Measurements from ENCODE around the gene LIPJ.
A peak's percentile ranks its signal among the peaks of the same experiment; 100 is the strongest.

The LIPJ gene

GRCh38 chr10:88557256-88557655 is 29.3 kb upstream of the LIPJ start:
- TF ChIP-seq CTCF (IDR thresholded peaks at IDR 0.05; ENCODE audit: extremely low read depth, insufficient read depth, missing control alignments) = no peak
- in situ Hi-C loops (cut with MboI; ENCODE audit: low pct_unique_long_range_greater_than_20kb, low sequenced_read_pairs, unreplicated experiment) = loop anchor here (25.0 kb wide), 2 partner anchors 255 to 895 kb away; partner anchors contain the start of genes LIPM and PAPSS2
- DNase-seq (ENCODE audit: low spot score) = no peak

GRCh38 chr10:88557658-88558057 is 28.9 kb upstream of the LIPJ start:
- DNase-seq (ENCODE audit: low spot score) = no peak
- no peak for TF ChIP-seq CTCF (IDR thresholded peaks at IDR 0.05; ENCODE audit: extremely low read depth, insufficient read depth, missing control alignments)
- in situ Hi-C loops (cut with MboI; ENCODE audit: low pct_unique_long_range_greater_than_20kb, low sequenced_read_pairs, unreplicated experiment) = loop anchor here (25.0 kb wide), 2 partner anchors 255 to 895 kb away; partner anchors contain the start of genes LIPM and PAPSS2

- no peak for DNase-seq (ENCODE audit: low spot score)
- in situ Hi-C loops (cut with MboI; ENCODE audit: low pct_unique_long_range_greater_than_20kb, low sequenced_read_pairs, unreplicated experiment) = loop anchor here (10.0 to 25.0 kb wide), 3 partner anchors 250 to 900 kb away; partner anchors contain the start of genes LIPM and PAPSS2
- no peak for TF ChIP-seq CTCF (IDR thresholded peaks at IDR 0.05; ENCODE audit: extremely low read depth, insufficient read depth, missing control alignments)
Measured at GRCh38 chr10:88562152-88562551, 24.4 kb upstream of the LIPJ start.

- in situ Hi-C loops (cut with MboI; ENCODE audit: low pct_unique_long_range_greater_than_20kb, low sequenced_read_pairs, unreplicated experiment) = loop anchor here (10.0 to 25.0 kb wide), 3 partner anchors 247 to 903 kb away; partner anchors contain the start of genes LIPM and PAPSS2
- peak; percentile 23 for DNase-seq (ENCODE audit: low spot score)
- peak; percentile 48 for TF ChIP-seq CTCF (IDR thresholded peaks at IDR 0.05; ENCODE audit: extremely low read depth, insufficient read depth, missing control alignments)
Measured at GRCh38 chr10:88565072-88565471, 21.5 kb upstream of the LIPJ start.

GRCh38 chr10:88582411-88582805 is 4.2 kb upstream of the LIPJ start:
- DNase-seq (ENCODE audit: low spot score) = no peak
- in situ Hi-C loops (cut with MboI; ENCODE audit: low pct_unique_long_range_greater_than_20kb, low sequenced_read_pairs, unreplicated experiment) = no loop called here
- no peak for TF ChIP-seq CTCF (IDR thresholded peaks at IDR 0.05; ENCODE audit: extremely low read depth, insufficient read depth, missing control alignments)

- in situ Hi-C loops (cut with MboI; ENCODE audit: low pct_unique_long_range_greater_than_20kb, low sequenced_read_pairs, unreplicated experiment) = no loop called here
- DNase-seq (ENCODE audit: low spot score) = peak; percentile 60
- peak; percentile 86 for TF ChIP-seq CTCF (IDR thresholded peaks at IDR 0.05; ENCODE audit: extremely low read depth, insufficient read depth, missing control alignments)
Measured at GRCh38 chr10:88582806-88583583, 3.6 kb upstream of the LIPJ start, which contains the start of gene RNLS. Gene RNLS, minus strand, starts transcription at chr10:88583318.
